Mesendoderm (in vitro differentiated cells): ENCODE data around the gene SLC39A5.

Experiments used
- DNase-seq: peaks from one replicate; pipeline ENCODE4 v3.0.0; 2013
- H2AK5ac ChIP-seq: 2 replicates; pipeline ENCODE4 v1.6.1; 2013; ENCODE audit warnings: low read length, inconsistent platforms
- H2BK120ac ChIP-seq: 2 replicates; pipeline ENCODE4 v1.6.1; 2013; ENCODE audit warnings: low read depth, mild to moderate bottlenecking, low read length, moderate library complexity, mixed read lengths
- H2BK15ac ChIP-seq: replicated peaks from 2 replicates; pipeline ENCODE4 v1.6.1; 2013; ENCODE audit warnings: low read depth, mild to moderate bottlenecking, moderate library complexity
- H2BK5ac ChIP-seq: 2 replicates; pipeline ENCODE4 v1.6.1; 2013; ENCODE audit warnings: low read length, inconsistent platforms
- H3K18ac ChIP-seq: 2 replicates; pipeline ENCODE4 v1.6.1; 2013; ENCODE audit warnings: mild to moderate bottlenecking, low read length, mixed read lengths
- H3K23ac ChIP-seq: one replicate; pipeline ENCODE4 v1.6.1; 2013; ENCODE audit warnings: low read length
- H3K27ac ChIP-seq: 2 replicates; pipeline ENCODE4 v1.5.1; 2013; ENCODE audit warnings: low read depth, mild to moderate bottlenecking, inconsistent platforms, low read length, moderate library complexity
- H3K27me3 ChIP-seq: 2 replicates; pipeline ENCODE4 v1.6.1; 2013; ENCODE audit warnings: low read length, control low read depth, mild to moderate bottlenecking, inconsistent platforms; ENCODE audit not compliant: insufficient read depth, poor library complexity
- H3K36me3 ChIP-seq: 2 replicates; pipeline ENCODE4 v1.6.1; 2013; ENCODE audit warnings: low read length, inconsistent platforms; ENCODE audit not compliant: control insufficient read depth, insufficient read depth
- H3K4ac ChIP-seq: one replicate; pipeline ENCODE4 v1.6.1; 2013; ENCODE audit warnings: low read depth, mild to moderate bottlenecking, low read length, moderate library complexity
- H3K4me1 ChIP-seq: 2 replicates; pipeline ENCODE4 v1.6.1; 2013; ENCODE audit warnings: low read depth, low read length, inconsistent platforms; ENCODE audit not compliant: control insufficient read depth
- H3K4me2 ChIP-seq: 2 replicates; pipeline ENCODE4 v1.6.1; 2013; ENCODE audit warnings: low read length
- H3K4me3 ChIP-seq: 2 replicates; pipeline ENCODE4 v1.5.1; 2013; ENCODE audit warnings: mild to moderate bottlenecking, low read length
- H3K56ac ChIP-seq: one replicate; pipeline ENCODE4 v1.6.1; 2013; ENCODE audit warnings: low read length
- H3K79me1 ChIP-seq: 2 replicates; pipeline ENCODE4 v1.6.1; 2013; ENCODE audit warnings: low read length, inconsistent platforms
- H3K79me2 ChIP-seq: 2 replicates; pipeline ENCODE4 v1.6.1; 2013; ENCODE audit warnings: mild to moderate bottlenecking, low read length; ENCODE audit not compliant: control insufficient read depth, insufficient read depth
- H3K9ac ChIP-seq: 2 replicates; pipeline ENCODE4 v1.6.1; 2013; ENCODE audit warnings: low read length, inconsistent platforms
- H4K5ac ChIP-seq: one replicate; pipeline ENCODE4 v1.6.1; 2013; ENCODE audit warnings: low read length
- H4K8ac ChIP-seq: one replicate; pipeline ENCODE4 v1.6.1; 2013; ENCODE audit warnings: low read depth, mild to moderate bottlenecking, control low read depth, low read length, moderate library complexity
- WGBS: extraction: QIAGEN DNeasy Blood & Tissue Kit; methylation state at CpG from one replicate; pipeline ENCODE4 v1.1.7; 2013; ENCODE audit warnings: low lambda C conversion rate, missing lambda C conversion rate; ENCODE audit not compliant: insufficient coverage; ENCODE audit errors: extremely low coverage; 5-methylcytosine and 5-hydroxymethylcytosine counted together

Gene SLC39A5

DNA sequence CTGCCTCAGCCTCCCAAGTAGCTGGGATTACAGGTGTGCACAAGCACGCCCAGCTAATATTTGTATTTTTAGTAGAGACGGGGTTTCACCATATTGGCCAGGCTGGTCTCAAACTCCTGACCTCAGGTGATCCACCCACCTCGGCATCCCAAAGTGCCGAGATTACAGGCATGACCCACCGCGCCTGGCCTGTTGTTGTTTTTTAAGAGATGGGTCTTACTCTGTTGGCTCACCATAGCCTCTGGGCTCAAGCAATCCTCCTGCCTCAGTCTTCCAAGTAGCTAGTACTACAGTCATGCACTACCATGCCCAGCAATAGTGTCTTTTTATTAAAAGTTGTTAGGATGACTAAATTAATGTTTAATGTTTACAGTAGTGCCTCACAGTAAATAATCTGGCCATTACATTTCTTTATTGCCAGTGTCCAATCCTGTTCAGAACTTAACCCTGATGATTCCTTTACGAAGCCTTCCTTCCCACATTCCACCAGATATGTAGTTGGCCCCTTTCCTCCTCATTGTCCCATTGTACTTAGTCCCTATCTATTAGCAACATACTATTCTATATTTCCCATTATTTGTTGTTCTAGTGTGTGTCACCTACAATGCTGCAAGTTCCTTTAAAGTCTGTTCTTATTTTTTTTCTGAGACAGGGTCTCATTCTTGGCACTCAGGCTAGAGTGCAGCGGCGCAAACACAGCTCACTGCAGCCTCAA, 31.8 kb upstream of the SLC39A5 start:
- H3K79me1 ChIP-seq, result no peaks in the 10 kb centered on the region
- no peak overlapping the region for H3K27ac ChIP-seq
- H3K4me2 ChIP-seq, result no peak overlapping the region
- no peak overlapping the region for H3K4ac ChIP-seq
- H4K5ac ChIP-seq, result no peak overlapping the region
- no CpG with 5 or more reads among the region's 9 CpGs for WGBS
- DNase-seq, result no peak
- H3K56ac ChIP-seq, result peak overlapping the region; percentile 22
- no peaks in the 10 kb centered on the region for H3K36me3 ChIP-seq
- no peak overlapping the region for H3K23ac ChIP-seq
- H2AK5ac ChIP-seq, result no peak overlapping the region
- no peak overlapping the region for H3K4me3 ChIP-seq
- no peak overlapping the region for H2BK120ac ChIP-seq
- H4K8ac ChIP-seq, result no peak overlapping the region
- no peak overlapping the region for H3K9ac ChIP-seq
- no peak overlapping the region for H2BK15ac ChIP-seq
- no peaks in the 10 kb centered on the region for H3K27me3 ChIP-seq
- no peak overlapping the region for H3K18ac ChIP-seq
- H2BK5ac ChIP-seq, result no peak overlapping the region
- H3K4me1 ChIP-seq, result no peaks in the 10 kb centered on the region
- no peaks in the 10 kb centered on the region for H3K79me2 ChIP-seq

- Histone ChIP-seq H3K4me1 (no peaks in the 10 kb centered on the region), H4K5ac (no peak overlapping the region), H4K8ac (no peak overlapping the region), H3K23ac (no peak overlapping the region), H3K4me2 (no peak overlapping the region), H3K79me2 (no peaks in the 10 kb centered on the region), H3K36me3 (no peaks in the 10 kb centered on the region), H2BK120ac (no peak overlapping the region), H3K18ac (no peak overlapping the region), H3K27me3 (no peaks in the 10 kb centered on the region), H3K4ac (no peak overlapping the region), H2BK15ac (no peak overlapping the region), H3K27ac (no peak overlapping the region), H2BK5ac (no peak overlapping the region), H3K56ac (no peak overlapping the region), H3K9ac (no peak overlapping the region), H2AK5ac (no peak overlapping the region), H3K4me3 (no peak overlapping the region), H3K79me1 (no peaks in the 10 kb centered on the region)
- DNase-seq, result peak; percentile 89
- WGBS, result no CpG with 5 or more reads among the region's 1 CpG
Measured at GRCh38 chr12:56198836-56199235, 31.0 kb upstream of the SLC39A5 start.

DNA sequence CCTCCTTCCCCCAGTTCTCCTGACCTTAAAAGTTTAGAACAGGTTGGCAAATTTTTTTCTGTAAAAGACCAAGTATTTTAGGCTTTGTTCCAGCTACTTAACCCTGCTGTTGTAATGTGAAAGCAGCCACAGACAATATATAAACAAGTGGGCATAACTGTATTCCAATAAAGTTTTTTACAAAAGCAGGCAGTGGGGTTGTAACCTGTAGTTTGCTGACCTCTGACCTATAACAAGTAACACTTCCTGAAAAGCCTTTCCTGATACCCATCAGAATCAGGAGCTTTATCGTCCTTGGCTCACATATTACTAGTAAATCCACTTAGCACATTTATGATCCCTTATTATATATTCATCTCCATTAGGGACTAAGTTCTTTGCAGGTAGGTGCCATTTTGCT, 27.5 kb upstream of the SLC39A5 start:
- DNase-seq, result no peak
- Histone ChIP-seq H2BK15ac (no peak overlapping the region), H3K23ac (no peak overlapping the region), H3K27me3 (no peaks in the 10 kb centered on the region), H3K4ac (no peak overlapping the region), H3K27ac (no peak overlapping the region), H2BK120ac (no peak overlapping the region), H3K56ac (no peak overlapping the region), H3K18ac (no peak overlapping the region), H4K5ac (no peak overlapping the region), H3K79me1 (no peaks in the 10 kb centered on the region), H3K9ac (no peak overlapping the region), H3K4me3 (no peak overlapping the region), H3K79me2 (no peaks in the 10 kb centered on the region), H2AK5ac (no peak overlapping the region), H3K4me2 (no peak overlapping the region), H3K4me1 (no peaks in the 10 kb centered on the region), H2BK5ac (no peak overlapping the region), H3K36me3 (peaks cover 11% of the 10 kb centered on the region), H4K8ac (no peak overlapping the region)
- WGBS, result no CpG with 5 or more reads among the region's 1 CpG

- Histone ChIP-seq H3K4me2 (no peak overlapping the region), H4K5ac (no peak overlapping the region), H4K8ac (no peak overlapping the region), H2BK120ac (no peak overlapping the region), H3K4ac (no peak overlapping the region), H3K9ac (no peak overlapping the region), H3K27ac (no peak overlapping the region), H3K79me1 (no peaks in the 10 kb centered on the region), H3K4me3 (no peak overlapping the region), H3K56ac (no peak overlapping the region), H3K36me3 (peaks cover 13% of the 10 kb centered on the region), H3K18ac (no peak overlapping the region), H3K27me3 (no peaks in the 10 kb centered on the region), H3K79me2 (no peaks in the 10 kb centered on the region), H2AK5ac (no peak overlapping the region), H2BK5ac (no peak overlapping the region), H2BK15ac (no peak overlapping the region), H3K23ac (no peak overlapping the region), H3K4me1 (no peaks in the 10 kb centered on the region)
- WGBS, result no CpG with 5 or more reads among the region's 2 CpGs
- no peak for DNase-seq
Measured at GRCh38 chr12:56202838-56203237, 27.0 kb upstream of the SLC39A5 start.

DNA sequence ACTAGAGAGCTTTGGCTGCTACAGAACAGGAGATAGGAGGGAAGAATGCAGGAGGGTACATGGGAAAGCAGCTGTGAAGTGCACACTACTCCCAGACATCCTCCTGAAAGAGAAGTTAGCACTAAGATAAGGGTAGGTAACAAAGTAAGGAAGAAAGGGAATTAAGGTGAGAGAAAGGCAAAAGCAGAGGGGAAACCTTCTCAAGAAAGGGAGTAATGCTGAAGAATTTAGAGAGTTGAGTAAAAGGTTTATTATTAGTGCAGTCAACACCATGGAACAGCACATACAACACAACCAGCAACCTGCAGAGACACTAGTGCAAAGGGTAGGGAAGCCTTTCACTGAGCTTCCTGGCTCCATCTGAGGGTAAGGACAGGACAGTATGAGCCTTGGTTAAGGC, 25.6 kb upstream of the SLC39A5 start:
- Histone ChIP-seq H3K27ac (no peak overlapping the region), H3K27me3 (no peaks in the 10 kb centered on the region), H3K23ac (no peak overlapping the region), H3K4ac (no peak overlapping the region), H2BK15ac (no peak overlapping the region), H4K8ac (no peak overlapping the region), H3K79me2 (no peaks in the 10 kb centered on the region), H3K4me1 (no peaks in the 10 kb centered on the region), H2AK5ac (no peak overlapping the region), H3K18ac (no peak overlapping the region), H4K5ac (no peak overlapping the region), H3K4me2 (no peak overlapping the region), H3K56ac (no peak overlapping the region), H3K36me3 (peaks cover 16% of the 10 kb centered on the region), H3K79me1 (no peaks in the 10 kb centered on the region), H3K4me3 (no peak overlapping the region), H2BK5ac (no peak overlapping the region), H2BK120ac (no peak overlapping the region), H3K9ac (no peak overlapping the region)
- no peak for DNase-seq

DNA sequence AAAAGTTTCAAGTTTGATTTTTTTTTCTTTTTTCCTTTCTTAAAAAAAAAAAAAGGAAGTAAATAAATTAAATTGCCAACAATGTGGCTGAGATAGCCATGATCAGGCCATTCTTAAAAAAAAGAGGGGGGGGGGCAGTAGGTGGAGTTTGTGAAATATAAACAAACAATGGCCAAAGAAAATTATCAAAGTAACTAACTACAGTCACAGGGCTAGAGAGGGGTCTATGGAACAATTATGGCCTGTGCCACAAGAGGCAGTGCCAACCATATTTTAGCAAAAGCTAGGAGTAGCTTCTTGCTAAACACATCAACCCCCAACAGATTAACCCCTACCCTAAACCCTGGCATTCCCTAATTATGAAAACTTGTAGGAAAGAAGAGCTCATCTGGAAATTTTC, 24.4 kb upstream of the SLC39A5 start:
- Histone ChIP-seq H3K56ac (no peak overlapping the region), H3K4me2 (no peak overlapping the region), H3K18ac (no peak overlapping the region), H2BK15ac (no peak overlapping the region), H3K4me3 (no peak overlapping the region), H3K27me3 (no peaks in the 10 kb centered on the region), H2BK5ac (no peak overlapping the region), H3K79me2 (no peaks in the 10 kb centered on the region), H3K9ac (no peak overlapping the region), H3K4ac (no peak overlapping the region), H3K27ac (no peak overlapping the region), H3K79me1 (no peaks in the 10 kb centered on the region), H4K5ac (no peak overlapping the region), H3K36me3 (peaks cover 21% of the 10 kb centered on the region), H4K8ac (no peak overlapping the region), H2AK5ac (no peak overlapping the region), H3K4me1 (no peaks in the 10 kb centered on the region), H2BK120ac (no peak overlapping the region), H3K23ac (no peak overlapping the region)
- DNase-seq, result no peak
